ENCODE measurements around the gene TCTA. TPM values are rescaled to one million over a fixed set of nuclear protein-coding genes. Genes with fewer than 3 reads are reported as not detected.

Gene TCTA
- total and polyA plus RNA-seq, 2 of the 8 experiments (the other 6 are each of a cell fraction or from before 2014, with no cell fraction given): 6.2 to 11.0 TPM

GRCh38 chr3:49421890-49422378 is 9.7 kb downstream of the TCTA start (continued):
- TF ChIP-seq PHF8 (conservative IDR thresholded peaks at IDR 0.05; ENCODE audit: low read depth, low read length) (peak; percentile 70), TAF7 (optimal IDR thresholded peaks at IDR 0.05; ENCODE audit: borderline replicate concordance, low read depth, low read length) (no peak)
